Central memory CD8-positive, alpha-beta T cell (primary cell): ENCODE data around the gene GMFB.

Experiments used
- ATAC-seq: fragments of 150-1000 bp; cut with Tn5 transposase; replicated peaks from 2 replicates; pipeline ENCODE4 v1.10.0; 2022; ENCODE audit warnings: mild to moderate bottlenecking, moderate FRiP score, moderate number of reproducible peaks; ENCODE audit not compliant: poor library complexity, severe bottlenecking; ENCODE audit errors: extremely low read depth
- DNase-seq, 2 donors: peaks; one replicate each; pipeline ENCODE4 v3.0.0; 2021; ENCODE audit warnings: low spot score in 2 of 2
- H3K27ac Mint-ChIP-seq: one replicate; pipeline ENCODE4 v1.8.0; 2022; ENCODE audit warnings: low read depth, mild to moderate bottlenecking, moderate library complexity, mixed read lengths
- H3K27me3 Mint-ChIP-seq: one replicate; pipeline ENCODE4 v1.8.0; 2022; ENCODE audit warnings: mixed read lengths
- H3K36me3 Mint-ChIP-seq: one replicate; pipeline ENCODE4 v1.8.0; 2022; ENCODE audit warnings: mild to moderate bottlenecking, moderate library complexity, mixed read lengths; ENCODE audit not compliant: insufficient read depth
- H3K4me1 Mint-ChIP-seq: one replicate; pipeline ENCODE4 v1.8.0; 2022; ENCODE audit warnings: mixed read lengths
- H3K4me3 Mint-ChIP-seq: one replicate; pipeline ENCODE4 v1.8.0; 2022; ENCODE audit warnings: mild to moderate bottlenecking, moderate library complexity, mixed read lengths
- H3K9me3 Mint-ChIP-seq: one replicate; pipeline ENCODE4 v1.8.0; 2022; ENCODE audit warnings: mixed read lengths

GMFB gene

GRCh38 chr14:54435500-54435981 is 53.2 kb downstream of the GMFB start:
- ATAC-seq (peak; percentile 47), DNase-seq (no peak)
- H3K4me1 Mint-ChIP-seq = peaks cover 58% of the 10 kb centered on the region
- no peaks in the 10 kb centered on the region for H3K9me3 Mint-ChIP-seq
- peak overlapping the region; percentile 55 for H3K4me3 Mint-ChIP-seq
- no peaks in the 10 kb centered on the region for H3K27me3 Mint-ChIP-seq
- H3K36me3 Mint-ChIP-seq = peaks cover 20% of the 10 kb centered on the region
- H3K27ac Mint-ChIP-seq = peak overlapping the region; percentile 83

- DNase-seq = no peak
- H3K4me1 Mint-ChIP-seq = peaks cover under 1% of the 10 kb centered on the region
- no peak for ATAC-seq
- no peaks in the 10 kb centered on the region for H3K27me3 Mint-ChIP-seq
- peaks cover 42% of the 10 kb centered on the region for H3K36me3 Mint-ChIP-seq
- no peaks in the 10 kb centered on the region for H3K9me3 Mint-ChIP-seq
- no peak overlapping the region for H3K4me3 Mint-ChIP-seq
- peak overlapping the region; percentile 33 for H3K27ac Mint-ChIP-seq
Measured at GRCh38 chr14:54428527-54428926, 60.3 kb downstream of the GMFB start.

DNA sequence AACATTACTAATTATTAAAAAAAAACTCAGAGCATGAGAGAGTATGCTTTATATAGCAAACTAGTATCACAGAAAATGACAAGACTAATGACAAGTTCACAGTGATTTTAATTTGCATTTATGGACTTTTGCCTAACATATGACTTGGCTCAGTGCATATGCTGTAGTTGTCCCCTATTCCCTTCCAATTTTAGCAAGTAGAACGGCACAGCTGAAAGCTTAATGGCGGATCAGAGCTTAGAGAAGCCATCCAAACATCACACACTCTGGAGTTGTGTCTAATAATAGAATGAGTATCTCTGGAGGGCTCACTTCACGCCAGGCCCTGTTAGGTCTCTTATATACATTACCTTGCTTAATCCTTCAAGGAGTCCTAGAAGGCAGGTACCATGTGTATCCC is 60.9 kb downstream of the GMFB start:
- Mint-ChIP-seq H3K9me3 (no peaks in the 10 kb centered on the region), H3K4me3 (no peak overlapping the region), H3K4me1 (no peaks in the 10 kb centered on the region), H3K27me3 (no peaks in the 10 kb centered on the region), H3K36me3 (peaks cover 40% of the 10 kb centered on the region), H3K27ac (no peak overlapping the region)
- no peak for ATAC-seq
- no peak for DNase-seq

- Mint-ChIP-seq H3K36me3 (peaks cover 31% of the 10 kb centered on the region), H3K9me3 (no peaks in the 10 kb centered on the region), H3K4me3 (no peak overlapping the region), H3K4me1 (peaks cover 2% of the 10 kb centered on the region), H3K27me3 (no peaks in the 10 kb centered on the region), H3K27ac (no peak overlapping the region)
- ATAC-seq (no peak), DNase-seq (no peak)
Measured at GRCh38 chr14:54425537-54426274, 63.1 kb downstream of the GMFB start.

- no peak for ATAC-seq
- DNase-seq = no peak
- H3K27me3 Mint-ChIP-seq = no peaks in the 10 kb centered on the region
- H3K4me3 Mint-ChIP-seq = no peak overlapping the region
- no peaks in the 10 kb centered on the region for H3K9me3 Mint-ChIP-seq
- H3K36me3 Mint-ChIP-seq = peaks cover 30% of the 10 kb centered on the region
- no peak overlapping the region for H3K27ac Mint-ChIP-seq
- peaks cover 7% of the 10 kb centered on the region for H3K4me1 Mint-ChIP-seq
Measured at GRCh38 chr14:54425068-54425467, 63.7 kb downstream of the GMFB start.
